GM18511 (cell line): ENCODE results near the gene SHH.
"Not testable (repeated sequence)": the region's sequence is repeated elsewhere in the genome, so short reads cannot be mapped to it uniquely, and the experiment has no call there.

Experiments used
- ATAC-seq: cut with Tn5 transposase; IDR thresholded peaks from one replicate; pipeline ENCODE4 v1.9.1; 2021; ENCODE audit warnings: mild to moderate bottlenecking, moderate library complexity; ENCODE audit not compliant: unreplicated experiment

SHH gene

GRCh38 chr7:155820788-155821187 lies 8.5 kb upstream of the SHH start:
- ATAC-seq: no peak

GRCh38 chr7:155820246-155820645 lies 8.0 kb upstream of the SHH start:
- no peak for ATAC-seq

- no peak for ATAC-seq
Measured at GRCh38 chr7:155819186-155819585, 6.9 kb upstream of the SHH start.

- no peak for ATAC-seq
Measured at GRCh38 chr7:155818820-155819168, 6.5 kb upstream of the SHH start.

GRCh38 chr7:155818154-155818819 lies 6.0 kb upstream of the SHH start:
- no peak for ATAC-seq

GRCh38 chr7:155817515-155817914 lies 5.3 kb upstream of the SHH start:
- ATAC-seq: not testable (repeated sequence)

- no peak for ATAC-seq
Measured at GRCh38 chr7:155816996-155817395, 4.7 kb upstream of the SHH start.

GRCh38 chr7:155816192-155816508 lies 3.9 kb upstream of the SHH start:
- no peak for ATAC-seq

GRCh38 chr7:155815332-155816191 lies 3.3 kb upstream of the SHH start:
- ATAC-seq: peak; percentile 91

GRCh38 chr7:155814316-155815276 lies 2.3 kb upstream of the SHH start:
- peak; percentile 12 for ATAC-seq

- ATAC-seq: no peak
Measured at GRCh38 chr7:155813546-155814315, 1.5 kb upstream of the SHH start.

- ATAC-seq: no peak
Measured at GRCh38 chr7:155813125-155813524, 862 bp upstream of the SHH start.

- ATAC-seq: no peak
Measured at GRCh38 chr7:155811560-155811894, 736 bp downstream of the SHH start.

GRCh38 chr7:155810770-155811559 lies 1.3 kb downstream of the SHH start:
- no peak for ATAC-seq

- no peak for ATAC-seq
Measured at GRCh38 chr7:155809947-155810769, 2.1 kb downstream of the SHH start.

GRCh38 chr7:155809332-155809946 lies 2.8 kb downstream of the SHH start:
- no peak for ATAC-seq

- ATAC-seq: peak; percentile 36
Measured at GRCh38 chr7:155808549-155809331, 3.5 kb downstream of the SHH start.
